GM18907 (cell line): ENCODE measurements around the gene NDUFA5.
"Not testable (repeated sequence)": the region's sequence is repeated elsewhere in the genome, so short reads cannot be mapped to it uniquely, and the experiment has no call there.

Experiments
- ATAC-seq: cut with Tn5 transposase; IDR thresholded peaks from one replicate; pipeline ENCODE4 v1.9.1; 2021; ENCODE audit warnings: mild to moderate bottlenecking, moderate library complexity; ENCODE audit not compliant: unreplicated experiment

NDUFA5 gene

DNA sequence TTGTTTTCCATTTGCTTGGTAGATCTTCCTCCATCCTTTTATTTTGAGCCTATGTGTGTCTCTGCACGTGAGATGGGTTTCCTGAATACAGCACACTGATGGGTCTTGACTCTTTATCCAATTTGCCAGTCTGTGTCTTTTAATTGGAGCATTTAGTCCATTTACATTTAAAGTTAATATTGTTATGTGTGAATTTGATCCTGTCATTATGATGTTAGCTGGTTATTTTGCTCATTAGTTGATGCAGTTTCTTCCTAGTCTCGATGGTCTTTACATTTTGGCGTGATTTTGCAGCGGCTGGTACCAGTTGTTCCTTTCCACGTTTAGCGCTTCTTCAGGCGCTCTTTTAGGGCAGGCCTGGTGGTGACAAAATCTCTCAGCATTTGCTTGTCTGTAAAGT, 31.1 kb downstream of the NDUFA5 start:
- ATAC-seq = not testable (repeated sequence)

- ATAC-seq = no peak
Measured at GRCh38 chr7:123522066-123522465, 35.6 kb downstream of the NDUFA5 start.

GRCh38 chr7:123505221-123505620, 52.4 kb downstream of the NDUFA5 start:
- ATAC-seq = no peak

DNA sequence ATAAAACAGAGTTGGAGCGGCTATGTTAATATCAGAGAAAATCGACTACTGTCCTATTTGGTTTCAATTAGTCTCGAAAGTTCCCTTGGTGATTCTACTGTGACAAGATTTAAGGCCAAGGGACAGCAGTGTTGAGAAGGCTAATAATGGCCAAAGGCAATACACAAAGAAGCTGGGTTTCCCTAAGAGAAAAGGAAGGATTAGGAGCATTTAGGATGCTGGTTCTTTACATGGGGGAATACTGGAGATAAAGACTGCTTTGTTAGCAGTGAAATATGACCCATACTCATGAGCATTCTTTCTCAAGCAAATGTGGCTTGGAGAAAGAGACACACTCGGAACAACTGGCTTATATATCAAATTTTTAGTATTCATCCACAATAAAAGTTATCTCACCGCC, 55.4 kb downstream of the NDUFA5 start:
- no peak for ATAC-seq

- no peak for ATAC-seq
Measured at GRCh38 chr7:123500878-123501489, 56.6 kb downstream of the NDUFA5 start.

DNA sequence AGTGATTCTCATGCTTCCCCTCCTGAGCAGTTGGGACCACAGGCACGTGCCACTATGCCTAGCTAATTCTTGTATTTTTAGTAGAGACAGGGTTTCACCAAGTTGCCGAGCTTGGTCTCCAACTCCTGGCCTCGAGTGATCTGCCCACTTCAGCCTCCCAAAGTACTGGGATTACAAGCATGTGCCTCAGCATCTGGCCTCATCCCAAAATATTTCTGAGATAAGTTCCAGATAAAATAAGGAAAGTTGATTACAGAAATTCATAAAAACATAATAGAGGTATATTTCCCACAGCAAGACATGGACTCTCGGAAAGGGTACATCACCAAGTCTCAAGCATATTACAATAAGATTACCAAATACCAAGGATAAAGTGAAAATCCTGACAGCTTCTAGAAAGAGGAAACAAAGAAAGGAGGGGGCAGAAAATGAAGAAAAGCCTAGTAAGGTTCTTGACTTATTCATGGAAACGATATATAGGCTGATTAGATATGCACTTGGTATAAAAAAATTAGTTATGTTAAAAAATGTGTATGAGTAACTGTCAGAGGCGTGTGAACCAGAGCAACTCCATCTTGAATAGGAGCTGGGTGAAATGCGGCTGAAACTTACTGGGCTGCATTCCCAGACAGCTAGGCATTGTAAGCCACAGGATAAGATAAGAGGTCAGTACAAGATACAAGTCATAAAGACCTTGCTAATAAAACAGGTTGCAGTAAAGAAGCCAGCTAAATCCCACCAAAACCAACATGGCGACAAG, 58.2 kb downstream of the NDUFA5 start:
- ATAC-seq = no peak

GRCh38 chr7:123498601-123499000, 59.0 kb downstream of the NDUFA5 start:
- ATAC-seq = no peak

DNA sequence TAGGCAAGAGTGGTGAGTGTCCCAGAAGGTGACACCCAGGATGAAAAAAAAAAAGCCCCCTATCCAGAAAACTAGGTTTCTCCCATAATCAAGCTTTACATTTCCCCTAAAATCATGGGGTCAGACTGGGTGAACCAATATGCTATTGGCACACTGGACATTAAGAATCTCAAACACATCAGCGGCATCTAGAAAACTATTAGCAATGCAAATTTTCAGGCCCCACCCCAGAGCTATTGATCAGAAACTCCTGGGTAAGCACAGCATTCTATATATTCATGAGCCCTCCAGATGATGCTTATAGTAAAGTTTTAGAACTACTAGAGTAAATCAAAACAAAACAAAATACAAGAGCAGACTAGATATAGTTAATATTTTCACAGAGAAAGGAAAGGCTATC, 59.6 kb downstream of the NDUFA5 start:
- ATAC-seq = no peak

- ATAC-seq = peak; percentile 74
Measured at GRCh38 chr7:123494193-123494796, 63.3 kb downstream of the NDUFA5 start.

GRCh38 chr7:123492485-123492884, 65.1 kb downstream of the NDUFA5 start:
- ATAC-seq = peak; percentile 91
